ENCODE measurements around the gene SLC45A2.

GRCh38 chr5:33975852-33976251 is 8.6 kb downstream of the SLC45A2 start:
- no peak for TF ChIP-seq TCF7L2 (IDR thresholded peaks at IDR 0.05; ENCODE audit: low read depth, low read length)
- no peak for TF ChIP-seq CTCF (IDR thresholded peaks at IDR 0.05)
- TF ChIP-seq POLR2AphosphoS5 (IDR thresholded peaks at IDR 0.05; ENCODE audit: low read depth, low read length): no peak
- TF ChIP-seq, protein P1, sequence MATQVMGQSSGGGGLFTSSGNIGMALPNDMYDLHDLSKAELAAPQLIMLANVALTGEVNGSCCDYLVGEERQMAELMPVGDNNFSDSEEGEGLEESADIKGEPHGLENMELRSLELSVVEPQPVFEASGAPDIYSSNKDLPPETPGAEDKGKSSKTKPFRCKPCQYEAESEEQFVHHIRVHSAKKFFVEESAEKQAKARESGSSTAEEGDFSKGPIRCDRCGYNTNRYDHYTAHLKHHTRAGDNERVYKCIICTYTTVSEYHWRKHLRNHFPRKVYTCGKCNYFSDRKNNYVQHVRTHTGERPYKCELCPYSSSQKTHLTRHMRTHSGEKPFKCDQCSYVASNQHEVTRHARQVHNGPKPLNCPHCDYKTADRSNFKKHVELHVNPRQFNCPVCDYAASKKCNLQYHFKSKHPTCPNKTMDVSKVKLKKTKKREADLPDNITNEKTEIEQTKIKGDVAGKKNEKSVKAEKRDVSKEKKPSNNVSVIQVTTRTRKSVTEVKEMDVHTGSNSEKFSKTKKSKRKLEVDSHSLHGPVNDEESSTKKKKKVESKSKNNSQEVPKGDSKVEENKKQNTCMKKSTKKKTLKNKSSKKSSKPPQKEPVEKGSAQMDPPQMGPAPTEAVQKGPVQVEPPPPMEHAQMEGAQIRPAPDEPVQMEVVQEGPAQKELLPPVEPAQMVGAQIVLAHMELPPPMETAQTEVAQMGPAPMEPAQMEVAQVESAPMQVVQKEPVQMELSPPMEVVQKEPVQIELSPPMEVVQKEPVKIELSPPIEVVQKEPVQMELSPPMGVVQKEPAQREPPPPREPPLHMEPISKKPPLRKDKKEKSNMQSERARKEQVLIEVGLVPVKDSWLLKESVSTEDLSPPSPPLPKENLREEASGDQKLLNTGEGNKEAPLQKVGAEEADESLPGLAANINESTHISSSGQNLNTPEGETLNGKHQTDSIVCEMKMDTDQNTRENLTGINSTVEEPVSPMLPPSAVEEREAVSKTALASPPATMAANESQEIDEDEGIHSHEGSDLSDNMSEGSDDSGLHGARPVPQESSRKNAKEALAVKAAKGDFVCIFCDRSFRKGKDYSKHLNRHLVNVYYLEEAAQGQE (IDR thresholded peaks at IDR 0.05; ENCODE audit: insufficient read depth in 1 of 2, low read depth in 2 of 2, low read length in 1 of 2): no peak

All from Panc1 (cell line).